ENCODE results near the gene STXBP4.

The STXBP4 gene

DNA sequence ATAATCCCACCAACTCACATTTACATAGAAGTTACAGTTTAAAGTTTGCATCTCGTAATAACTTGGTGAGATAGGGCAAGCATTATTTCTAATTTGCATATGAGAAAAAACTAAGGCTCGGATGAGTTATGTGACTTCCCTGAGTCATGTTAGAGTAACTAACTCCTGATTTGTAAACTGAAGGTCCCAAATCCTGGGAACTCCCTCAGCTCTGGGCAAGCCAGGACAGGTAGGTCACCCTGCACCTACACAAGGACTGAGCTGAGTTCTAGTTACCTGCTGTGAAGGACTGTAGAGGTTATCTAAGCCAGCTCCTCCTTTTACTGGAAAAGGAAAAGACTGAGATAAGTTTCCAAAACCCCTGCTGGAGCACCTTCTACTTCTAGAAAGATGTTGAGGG, 204.0 kb downstream of the STXBP4 start:
- TF ChIP-seq, protein P1, sequence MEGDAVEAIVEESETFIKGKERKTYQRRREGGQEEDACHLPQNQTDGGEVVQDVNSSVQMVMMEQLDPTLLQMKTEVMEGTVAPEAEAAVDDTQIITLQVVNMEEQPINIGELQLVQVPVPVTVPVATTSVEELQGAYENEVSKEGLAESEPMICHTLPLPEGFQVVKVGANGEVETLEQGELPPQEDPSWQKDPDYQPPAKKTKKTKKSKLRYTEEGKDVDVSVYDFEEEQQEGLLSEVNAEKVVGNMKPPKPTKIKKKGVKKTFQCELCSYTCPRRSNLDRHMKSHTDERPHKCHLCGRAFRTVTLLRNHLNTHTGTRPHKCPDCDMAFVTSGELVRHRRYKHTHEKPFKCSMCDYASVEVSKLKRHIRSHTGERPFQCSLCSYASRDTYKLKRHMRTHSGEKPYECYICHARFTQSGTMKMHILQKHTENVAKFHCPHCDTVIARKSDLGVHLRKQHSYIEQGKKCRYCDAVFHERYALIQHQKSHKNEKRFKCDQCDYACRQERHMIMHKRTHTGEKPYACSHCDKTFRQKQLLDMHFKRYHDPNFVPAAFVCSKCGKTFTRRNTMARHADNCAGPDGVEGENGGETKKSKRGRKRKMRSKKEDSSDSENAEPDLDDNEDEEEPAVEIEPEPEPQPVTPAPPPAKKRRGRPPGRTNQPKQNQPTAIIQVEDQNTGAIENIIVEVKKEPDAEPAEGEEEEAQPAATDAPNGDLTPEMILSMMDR (IDR thresholded peaks at IDR 0.05): no peak

DNA sequence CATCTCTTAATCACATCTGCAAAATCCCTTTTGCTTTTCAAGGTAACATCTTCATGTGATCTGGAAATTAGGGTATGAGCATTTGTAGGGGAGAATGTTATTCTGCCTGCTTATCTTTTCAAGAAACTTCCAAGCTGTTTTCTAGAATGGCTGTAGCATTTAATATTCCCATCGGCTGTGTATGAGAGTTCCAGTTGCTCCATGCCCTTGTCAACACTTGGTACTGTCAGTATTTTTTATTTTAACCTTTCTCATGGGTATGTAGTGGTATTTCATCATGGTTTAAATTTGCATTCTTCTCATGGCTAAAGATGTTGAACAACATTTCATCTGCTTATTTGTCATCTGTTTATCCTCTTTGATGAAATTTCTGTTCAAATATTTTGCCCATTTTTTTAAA, 205.6 kb downstream of the STXBP4 start:
- TF ChIP-seq, protein P1 (IDR thresholded peaks at IDR 0.05): no peak

DNA sequence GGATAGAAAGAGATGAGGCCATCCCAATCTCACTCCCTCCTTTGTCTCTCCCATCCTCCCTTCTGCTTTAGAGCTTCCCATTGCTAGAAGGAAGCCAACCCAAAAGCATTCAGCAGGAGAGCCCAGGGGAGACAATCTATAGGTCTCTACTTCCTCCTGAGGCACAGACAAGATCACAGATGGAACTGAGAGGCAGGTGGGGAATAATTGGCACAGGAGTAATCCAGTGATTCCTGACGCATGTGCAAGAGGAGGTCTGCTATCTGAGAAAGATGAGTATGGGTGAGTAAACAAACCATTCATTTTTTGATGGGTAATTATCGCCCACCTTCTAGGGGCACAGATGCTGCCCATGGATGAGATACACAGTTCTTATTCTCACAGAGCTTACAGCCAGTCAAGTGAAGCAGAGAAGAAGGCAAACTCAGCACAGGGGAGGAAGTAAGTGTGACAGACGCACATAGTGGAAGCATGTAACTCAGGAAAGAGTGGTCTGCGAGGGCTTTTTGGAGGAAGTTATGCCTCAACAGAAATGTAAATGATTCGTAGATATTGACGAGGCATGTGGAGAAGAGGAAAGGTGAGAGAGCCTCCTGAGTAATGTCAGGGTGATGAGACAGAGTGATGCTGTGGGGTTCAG, 207.3 kb downstream of the STXBP4 start:
- TF ChIP-seq, protein P1 (IDR thresholded peaks at IDR 0.05): no peak

DNA sequence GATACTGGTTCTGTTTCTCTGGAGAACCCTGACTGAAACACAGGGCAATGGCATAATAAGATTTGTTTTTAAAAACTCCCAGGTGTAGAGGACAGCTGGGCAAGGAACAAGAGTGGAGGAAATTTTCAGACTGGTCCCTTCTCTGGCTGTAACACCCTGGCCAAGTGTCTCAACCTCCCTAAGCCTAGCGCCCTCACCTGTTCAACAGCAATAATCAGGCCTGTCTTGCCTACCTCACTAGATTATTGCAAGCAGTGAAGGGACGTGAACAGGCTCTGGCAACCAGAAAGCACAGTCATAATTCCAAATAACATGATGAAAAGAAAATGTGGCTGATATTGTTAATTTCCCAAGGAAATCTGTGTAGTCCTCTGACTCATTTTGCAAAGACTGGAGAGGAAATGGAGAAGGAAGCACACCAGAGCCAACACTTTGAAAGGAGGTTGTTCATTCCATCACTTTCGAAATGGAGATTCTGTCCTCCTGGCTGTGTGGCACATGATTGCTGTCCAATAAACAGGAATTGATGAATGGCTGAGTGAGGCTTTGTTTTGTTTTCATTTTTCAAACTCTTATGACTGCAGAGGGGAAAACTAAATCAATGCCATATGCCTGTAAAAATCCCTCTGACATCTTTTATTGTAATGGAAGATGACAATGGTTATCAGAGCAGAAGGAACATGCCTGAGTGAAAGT, 208.7 kb downstream of the STXBP4 start:
- TF ChIP-seq, protein P1 (IDR thresholded peaks at IDR 0.05): no peak

DNA sequence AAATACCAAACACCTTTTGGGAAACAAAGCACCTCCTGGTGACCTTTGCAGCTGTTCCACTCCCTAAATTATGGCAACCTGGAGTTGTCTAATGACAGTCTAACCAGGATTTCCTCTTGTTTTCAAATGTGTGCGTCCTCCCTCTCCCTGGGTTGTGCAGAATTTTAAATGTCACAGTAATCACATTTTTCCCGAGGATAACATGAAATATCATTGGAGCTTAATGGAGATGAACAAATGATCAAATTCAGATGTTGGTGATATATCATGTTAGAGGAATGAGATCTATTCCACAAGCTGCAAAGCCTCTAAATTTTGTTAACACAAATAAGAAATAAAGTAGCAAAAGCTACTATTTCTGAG, 209.3 kb downstream of the STXBP4 start:
- TF ChIP-seq, protein P1 (IDR thresholded peaks at IDR 0.05): no peak

DNA sequence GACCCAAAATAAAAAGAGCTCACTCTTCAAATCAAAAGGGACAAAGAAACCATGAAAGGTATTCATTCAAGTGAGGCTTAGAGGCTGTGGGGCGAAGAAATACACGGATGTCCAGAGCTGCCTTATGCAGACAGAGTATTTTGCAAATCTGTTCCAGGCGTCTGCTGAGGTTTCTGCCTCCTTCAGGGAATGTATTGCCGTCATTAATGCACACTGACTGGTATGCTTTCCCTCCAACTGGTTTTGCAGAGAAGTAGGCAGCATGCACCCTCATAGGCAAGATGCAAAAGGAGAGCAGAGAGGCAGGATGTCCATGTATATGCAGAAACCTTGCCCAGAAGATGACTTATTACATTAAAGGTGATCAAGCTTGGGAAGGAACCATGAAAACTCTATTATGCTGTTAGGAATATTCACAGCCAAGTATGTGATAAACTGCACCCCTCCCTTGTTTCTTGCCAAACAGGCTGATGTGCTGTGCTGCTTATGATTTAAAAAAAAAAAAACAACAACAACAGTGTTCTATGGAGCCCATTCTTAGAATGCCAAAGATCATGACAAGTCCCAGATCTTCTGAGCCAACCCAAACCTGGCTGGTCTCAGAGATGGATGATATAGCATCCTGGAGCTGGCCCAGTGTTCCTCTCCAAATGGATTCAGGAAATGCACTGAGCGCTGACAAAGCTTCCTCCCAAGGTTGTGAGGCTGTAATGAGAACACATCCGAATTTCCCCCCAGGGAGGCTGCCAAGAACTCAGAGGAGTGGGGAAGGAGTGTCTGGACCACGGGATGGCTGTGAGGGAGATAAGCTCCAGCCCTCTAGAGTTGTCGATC, 218.6 kb downstream of the STXBP4 start:
- TF ChIP-seq, protein P1 (IDR thresholded peaks at IDR 0.05): no peak

DNA sequence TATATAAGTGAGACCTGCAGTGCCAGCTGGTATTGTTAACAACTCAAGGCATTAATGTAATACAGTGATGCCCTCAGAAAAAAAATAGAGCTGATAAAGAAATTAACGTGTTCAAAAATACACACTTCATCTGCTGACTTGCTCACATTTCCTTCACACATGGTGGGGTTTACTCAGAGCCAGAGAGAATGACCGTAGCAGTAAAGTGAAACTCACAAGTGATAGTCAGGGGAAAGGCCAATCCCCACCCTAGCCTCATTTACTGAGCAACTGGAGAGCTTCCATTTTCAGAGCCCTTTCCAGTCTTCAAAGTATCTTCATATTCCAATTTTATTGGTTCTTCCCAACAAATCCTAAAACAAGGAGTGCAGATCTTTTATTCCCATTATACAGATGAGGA, 222.2 kb downstream of the STXBP4 start:
- TF ChIP-seq, protein P1 (IDR thresholded peaks at IDR 0.05): no peak

Data from LNCAP (cell line).